GM12874 (cell line): Measurements from ENCODE around the gene SLC41A2.

ENCODE experiments used
- CTCF ChIP-seq: IDR thresholded peaks from 2 replicates; pipeline ENCODE4 v1.5.1; 2011; ENCODE audit warnings: low read depth, mild to moderate bottlenecking, control low read depth, low read length, moderate library complexity; ENCODE audit not compliant: insufficient read depth

The SLC41A2 gene

GRCh38 chr12:104971306-104971705, 13.2 kb upstream of the SLC41A2 start:
- no peak for TF ChIP-seq CTCF

GRCh38 chr12:104969343-104969742, 11.3 kb upstream of the SLC41A2 start:
- no peak for TF ChIP-seq CTCF

- TF ChIP-seq CTCF, result no peak
These were observed 8.6 kb upstream of the SLC41A2 start for GRCh38 chr12:104966677-104967076.

- no peak for TF ChIP-seq CTCF
These were observed 6.7 kb upstream of the SLC41A2 start for GRCh38 chr12:104964856-104965205.

GRCh38 chr12:104964167-104964855, 6.2 kb upstream of the SLC41A2 start:
- TF ChIP-seq CTCF, result no peak

- TF ChIP-seq CTCF, result no peak
These were observed 5.7 kb upstream of the SLC41A2 start for GRCh38 chr12:104963757-104964156.

GRCh38 chr12:104960464-104960863, 2.4 kb upstream of the SLC41A2 start:
- TF ChIP-seq CTCF, result no peak
